Stimulated activated CD4-positive, alpha-beta T cell treated with anti-CD3 and anti-CD28 coated beads, TNF-alpha, amount 100 ng/mL, for 48 hours (primary cell): ENCODE results near the gene CARS1.
"Not testable (repeated sequence)": the region's sequence is repeated elsewhere in the genome, so short reads cannot be mapped to it uniquely, and the experiment has no call there.

ENCODE experiments used
- DNase-seq, 3 donors: peaks; one replicate each; pipeline ENCODE4 v3.0.0-alpha.2; 2020; ENCODE audit warnings: low read depth in 3 of 3

CARS1 gene

DNA sequence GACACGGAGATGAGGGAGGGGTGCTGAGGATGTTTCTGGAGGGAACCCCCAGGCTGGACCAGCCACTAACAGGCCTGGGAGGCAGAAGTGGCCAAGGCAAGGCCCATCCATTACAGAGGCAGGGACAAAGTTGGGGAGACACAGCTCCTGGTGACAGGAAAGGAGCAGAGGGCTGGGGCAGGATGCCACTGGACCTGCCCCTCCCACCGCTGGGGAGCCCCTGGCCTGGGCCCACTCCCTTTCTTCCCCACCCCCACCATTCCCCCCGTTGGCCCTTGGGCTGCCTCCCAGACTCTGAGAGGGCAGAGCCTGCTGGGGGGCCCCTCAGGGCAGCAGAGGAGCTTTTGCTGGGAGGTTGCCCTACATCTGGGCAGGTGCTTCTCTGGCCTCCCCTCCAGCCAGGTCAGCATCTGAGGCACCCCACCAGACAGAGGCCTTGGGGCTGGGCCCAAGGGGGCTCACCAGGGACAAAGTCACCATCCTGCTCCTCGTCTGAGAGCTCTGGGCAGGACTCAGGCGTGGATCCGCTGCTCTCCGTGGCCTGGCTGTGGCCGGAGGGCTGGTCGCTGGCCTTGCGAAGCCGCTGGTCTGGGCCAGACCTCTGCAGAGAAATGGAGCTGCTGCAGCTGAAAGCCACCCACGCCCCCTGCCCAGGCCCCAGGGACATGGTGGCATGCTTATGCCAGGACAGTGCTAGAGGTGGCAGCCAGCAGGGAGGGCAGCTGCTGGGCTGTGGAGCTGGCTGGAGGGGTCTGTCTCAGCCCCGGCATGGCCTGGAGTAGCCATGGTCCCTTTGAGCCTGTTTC, 33.1 kb upstream of the CARS1 start:
- no peak for DNase-seq

DNA sequence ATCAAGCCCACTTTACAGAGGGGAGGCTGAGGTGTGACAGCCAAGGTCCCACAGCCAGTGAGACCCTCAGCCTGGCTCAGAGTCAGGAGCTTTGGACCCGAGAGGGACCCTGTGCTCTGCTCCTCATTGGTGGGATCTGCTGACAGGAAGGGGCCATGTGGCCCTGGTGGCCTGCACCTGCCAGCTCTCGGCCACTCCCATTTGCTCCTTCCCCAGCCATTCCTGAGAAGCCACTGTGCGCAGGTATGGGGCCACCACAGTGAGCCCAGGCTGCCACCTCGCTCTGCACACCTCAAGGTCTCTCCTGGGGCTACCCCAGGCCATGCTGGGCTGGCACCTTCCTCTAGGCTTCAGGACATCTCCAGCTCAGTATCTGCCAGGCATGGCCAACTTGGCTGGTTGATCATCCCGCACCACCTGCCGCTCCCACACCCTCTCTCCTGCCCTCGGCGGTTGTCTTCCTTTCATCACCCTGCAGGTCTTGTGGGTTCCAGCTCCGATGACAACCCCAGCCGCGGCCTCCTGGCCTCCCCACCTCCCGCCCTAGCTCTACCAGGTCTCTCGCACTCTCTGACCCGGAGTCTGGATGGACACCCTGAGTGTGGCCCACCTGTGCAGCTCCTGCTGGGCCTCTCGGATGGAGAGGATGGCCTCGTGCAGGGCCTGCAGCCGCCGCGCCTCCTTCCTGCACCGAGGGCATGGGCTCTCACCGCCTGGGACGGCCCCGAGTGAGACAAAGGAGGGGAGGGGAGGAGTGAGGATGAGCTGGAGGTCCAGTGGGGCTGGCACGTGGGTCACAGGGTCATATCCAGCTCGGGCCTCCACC, 32.2 kb upstream of the CARS1 start:
- no peak for DNase-seq

- no peak for DNase-seq
These were observed 31.6 kb upstream of the CARS1 start for GRCh38 chr11:3088806-3089205.

DNA sequence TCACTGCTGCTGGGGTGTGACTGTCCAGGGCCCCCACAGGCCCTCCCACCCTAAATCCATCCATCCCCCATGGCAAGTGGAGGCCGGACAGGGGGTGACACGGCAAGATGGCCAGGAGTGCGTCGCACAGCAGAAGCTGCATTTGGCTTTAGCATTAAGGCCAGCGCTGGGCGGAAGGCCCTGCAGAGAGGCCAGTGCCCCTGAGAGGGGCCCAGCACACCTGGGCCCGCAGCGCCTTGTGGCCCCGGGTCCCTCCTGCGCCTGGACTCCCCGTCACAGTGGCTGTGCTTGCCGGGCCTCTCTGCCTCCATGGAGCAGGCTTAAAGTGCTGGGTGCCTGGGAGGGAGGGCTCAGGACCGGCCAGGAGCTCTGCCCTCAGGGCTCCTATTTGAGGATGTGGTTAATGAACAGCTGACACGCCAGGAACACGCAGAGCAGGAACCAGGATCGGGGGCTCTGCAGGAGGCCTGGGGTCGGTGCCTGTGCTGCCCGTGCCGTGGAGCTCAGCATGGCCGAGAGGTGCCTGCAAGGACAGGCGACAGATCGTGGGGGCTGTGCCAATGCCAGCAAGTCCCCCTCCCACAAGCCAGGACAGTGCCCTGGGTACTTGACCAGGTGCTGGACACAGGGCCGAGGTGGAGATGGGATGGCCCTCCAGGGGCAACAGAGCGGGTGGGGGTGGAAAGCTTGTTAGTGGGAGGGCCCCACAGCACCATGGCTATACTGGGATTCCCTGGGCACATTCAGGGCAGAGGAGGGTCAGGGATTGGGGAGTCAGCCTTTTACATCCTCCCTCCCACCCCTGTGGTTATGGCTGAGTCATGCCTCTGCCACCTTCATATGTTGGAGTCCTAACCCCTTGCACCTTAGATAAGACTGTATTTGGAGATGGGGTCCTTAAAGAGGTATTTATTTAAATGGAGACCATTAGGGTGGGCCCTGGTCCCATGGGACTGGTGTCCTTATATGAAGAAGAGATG, 30.9 kb upstream of the CARS1 start:
- DNase-seq: no peak

- no peak for DNase-seq
These were observed 30.1 kb upstream of the CARS1 start for GRCh38 chr11:3087373-3087772.

DNA sequence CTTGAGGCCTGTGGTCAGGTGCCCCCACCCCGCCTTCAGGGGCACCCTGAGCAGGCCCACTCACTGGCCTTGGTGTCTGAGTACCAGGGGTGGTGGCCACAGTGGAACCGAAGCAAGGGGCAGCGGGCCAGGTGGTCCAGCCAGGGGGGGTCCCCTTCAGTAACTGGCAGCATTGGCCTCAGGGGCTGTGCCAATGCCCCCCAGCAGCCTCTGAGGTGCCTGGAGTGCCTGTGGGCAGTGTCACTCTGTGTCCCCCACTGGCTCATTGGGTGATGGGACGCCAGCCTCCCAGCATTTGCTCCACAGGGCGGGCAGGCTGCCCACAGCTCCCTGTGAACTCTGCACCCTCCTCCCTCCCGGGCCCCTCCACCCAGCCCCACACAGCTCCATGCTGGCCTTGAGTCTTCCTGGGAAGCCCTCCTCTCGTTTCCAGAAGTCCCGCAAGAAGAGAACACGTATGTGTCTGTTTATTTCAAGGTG, 29.5 kb upstream of the CARS1 start:
- DNase-seq: no peak

- no peak for DNase-seq
These were observed 28.9 kb upstream of the CARS1 start for GRCh38 chr11:3086114-3086513.

GRCh38 chr11:3085052-3085451, 27.8 kb upstream of the CARS1 start:
- no peak for DNase-seq

DNA sequence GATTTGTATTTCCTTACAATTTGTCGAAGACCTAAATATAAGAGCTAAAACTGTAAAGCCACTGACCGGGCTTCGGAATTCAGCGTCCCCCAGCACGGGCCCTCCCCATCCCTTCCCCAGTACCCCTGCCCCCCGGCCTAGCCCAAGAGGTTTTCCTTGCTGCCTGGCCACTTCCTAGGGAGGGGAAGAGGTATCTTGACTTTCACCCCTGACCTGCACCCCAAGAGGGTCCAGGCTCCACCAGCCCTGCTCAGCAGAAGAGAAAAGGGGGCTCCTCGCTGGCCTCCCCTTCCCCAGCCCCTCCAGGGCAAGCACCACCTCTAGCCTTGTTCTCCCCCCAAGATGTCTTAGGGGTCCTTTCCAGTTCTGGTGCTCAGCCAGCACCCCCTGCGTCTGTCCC, 26.1 kb upstream of the CARS1 start:
- no peak for DNase-seq

GRCh38 chr11:3081386-3081751, 24.1 kb upstream of the CARS1 start:
- no peak for DNase-seq

DNA sequence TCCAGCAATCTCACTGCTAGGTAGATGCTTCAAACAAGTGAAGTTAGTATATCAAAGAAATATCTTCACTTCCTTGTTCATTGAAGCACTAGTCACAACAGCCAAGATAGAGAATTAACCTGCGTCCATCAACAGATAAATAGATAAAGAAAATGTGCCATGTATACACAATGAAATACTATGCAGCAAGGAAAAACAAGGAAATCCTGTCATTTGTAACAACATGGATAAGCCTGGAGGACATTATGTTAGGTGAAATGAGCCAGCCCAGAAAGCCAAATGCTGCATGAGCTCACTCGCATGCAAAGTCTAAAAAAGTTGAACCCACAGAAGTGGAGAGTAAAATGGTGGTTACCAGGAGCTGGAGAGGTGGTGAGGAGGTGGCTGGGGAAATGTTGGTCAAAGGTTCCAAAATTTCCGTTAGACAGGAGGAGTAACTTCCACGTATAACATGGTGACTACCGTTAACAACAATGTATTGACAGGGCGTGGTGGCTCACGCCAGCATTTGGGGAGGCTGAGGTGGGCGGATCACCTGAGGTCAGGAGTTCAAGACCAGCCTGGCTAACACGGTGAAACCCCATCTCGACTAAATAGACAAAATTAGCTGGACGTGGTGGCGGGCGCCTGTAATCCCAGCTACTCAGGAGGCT, 23.6 kb upstream of the CARS1 start:
- DNase-seq: no peak

DNA sequence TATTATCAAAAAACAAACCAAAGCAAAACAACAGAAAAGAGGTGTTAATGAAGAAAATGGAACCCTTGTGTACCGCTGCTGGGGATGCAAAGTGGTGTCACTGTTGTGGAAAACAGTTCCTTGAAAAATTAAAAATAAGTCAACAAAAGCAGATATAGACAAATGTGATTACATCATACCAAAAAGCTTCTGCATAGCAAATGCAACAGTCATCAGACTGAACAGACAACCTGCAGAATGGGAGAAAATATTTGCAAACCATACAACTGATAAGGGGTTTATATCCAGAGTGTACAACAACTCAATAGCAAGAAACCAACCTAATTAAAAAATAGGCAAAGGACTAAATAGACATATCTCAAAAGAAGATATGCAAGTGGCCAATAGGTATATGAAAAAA, 22.9 kb upstream of the CARS1 start:
- no peak for DNase-seq

DNA sequence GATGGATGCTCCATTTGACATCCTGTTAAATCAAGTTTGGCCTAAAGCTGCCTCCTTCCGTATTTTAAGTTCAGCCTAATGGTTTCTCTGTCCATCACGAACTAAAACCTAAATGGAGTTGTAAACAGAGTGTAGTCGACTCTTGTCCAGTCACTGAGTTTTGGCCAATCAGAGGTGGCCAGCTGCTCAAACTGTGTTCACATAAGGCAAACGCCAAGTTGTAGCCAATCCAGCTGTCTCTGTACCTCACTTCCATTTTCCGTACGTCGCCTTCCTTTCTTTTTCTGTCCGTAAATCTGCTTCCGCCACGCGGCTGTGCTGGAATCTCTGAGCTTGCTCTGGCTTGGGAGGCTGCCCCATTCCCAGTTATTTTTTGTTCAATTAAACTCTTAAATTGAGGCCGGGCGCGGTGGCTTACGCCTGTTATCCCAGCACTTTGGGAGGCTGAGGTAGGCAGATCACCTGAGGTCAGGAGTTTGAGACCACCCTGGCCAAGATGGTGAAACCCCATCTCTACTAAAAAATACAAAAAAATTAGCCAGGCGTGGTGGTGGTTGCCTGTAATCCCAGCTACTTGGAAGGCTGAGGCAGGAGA, 20.7 kb upstream of the CARS1 start:
- no peak for DNase-seq

DNA sequence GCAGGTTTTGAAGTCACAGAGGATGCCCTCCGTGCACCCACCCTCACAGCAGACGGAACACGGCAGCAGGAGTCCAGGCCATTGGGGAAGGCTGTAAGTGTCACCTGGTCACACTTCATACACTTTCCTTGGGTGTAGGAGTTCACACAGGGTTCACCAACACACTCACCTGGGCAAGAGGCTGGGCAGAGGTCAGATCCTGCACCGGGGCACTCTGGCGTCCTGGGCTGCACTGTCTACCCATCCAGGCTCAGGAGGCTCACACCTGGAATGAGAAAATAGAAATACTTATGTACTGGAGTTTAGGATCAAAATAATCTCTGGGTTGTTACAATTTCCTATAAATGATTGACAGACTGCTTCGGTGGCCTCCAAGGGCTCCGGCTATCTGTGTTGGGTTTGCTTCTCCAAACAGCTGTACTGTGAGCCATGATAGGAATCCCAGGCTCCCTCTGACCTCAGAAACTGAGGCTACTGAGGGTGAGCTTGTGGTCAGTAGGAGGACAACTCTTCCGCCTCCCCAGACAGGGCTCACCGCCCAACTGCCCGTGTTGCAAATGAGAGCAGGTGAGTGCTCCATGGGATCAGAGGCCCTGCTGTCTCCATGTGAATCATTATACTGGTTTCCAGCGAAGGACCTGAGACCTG, 20.1 kb upstream of the CARS1 start:
- DNase-seq: no peak

DNA sequence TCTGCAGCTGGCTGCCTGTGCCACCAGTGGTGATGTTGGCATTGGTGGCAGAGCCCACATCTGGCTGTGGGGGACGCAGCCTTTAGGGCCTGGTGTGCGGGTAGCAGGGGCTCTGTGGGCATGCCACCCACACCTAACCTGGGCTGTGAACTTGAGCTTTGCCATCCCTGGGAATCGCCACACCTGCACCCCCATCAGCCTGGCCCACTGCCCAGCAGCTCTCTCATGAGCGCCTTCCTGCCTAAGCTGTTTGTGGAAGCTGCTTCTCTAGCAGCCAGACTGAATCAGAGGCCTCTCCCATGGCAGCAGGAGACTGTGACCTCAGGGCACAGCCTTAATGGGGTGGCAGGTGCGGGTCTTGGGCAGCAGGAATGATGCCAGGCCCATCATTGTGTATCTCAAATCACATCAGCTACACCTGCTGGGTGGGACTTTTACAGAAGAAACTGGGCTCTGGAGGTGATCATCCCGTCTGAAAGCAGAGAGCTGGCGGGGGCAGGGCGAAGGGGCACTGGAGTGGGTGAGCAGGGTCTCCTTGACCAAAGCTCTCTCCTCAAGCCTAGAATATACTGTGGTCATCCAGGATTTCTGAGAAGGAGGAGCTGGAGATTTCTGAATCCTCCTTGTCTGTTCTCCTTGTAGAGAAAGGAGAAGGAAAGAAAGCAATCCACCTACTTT, 17.8 kb upstream of the CARS1 start:
- DNase-seq: no peak

- no peak for DNase-seq
These were observed 15.8 kb upstream of the CARS1 start for GRCh38 chr11:3073029-3073435.

- no peak for DNase-seq
These were observed 12.2 kb upstream of the CARS1 start for GRCh38 chr11:3069425-3069824.

DNA sequence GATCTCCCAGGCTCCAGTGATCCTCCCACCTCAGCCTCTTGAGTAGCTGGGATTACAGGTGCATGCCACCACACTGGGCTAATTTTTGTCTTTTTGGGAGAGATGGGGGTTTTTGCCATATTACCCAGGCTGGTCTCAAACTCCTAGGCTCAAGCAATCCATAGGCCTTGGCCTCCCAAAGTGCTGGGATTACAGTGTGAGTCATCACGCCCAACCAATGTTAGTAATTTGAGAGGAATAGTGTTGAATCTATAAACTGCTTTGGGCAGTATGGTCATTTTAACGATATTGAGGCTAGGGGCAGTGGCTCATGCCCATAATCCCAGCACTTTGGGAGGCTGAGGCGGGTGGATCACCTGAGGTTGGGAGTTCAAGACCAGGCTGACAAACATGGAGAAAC, 9.1 kb upstream of the CARS1 start:
- not testable (repeated sequence) for DNase-seq

- DNase-seq: not testable (repeated sequence)
These were observed 7.5 kb upstream of the CARS1 start for GRCh38 chr11:3064709-3065108.

GRCh38 chr11:3063876-3064275, 6.7 kb upstream of the CARS1 start:
- DNase-seq: not testable (repeated sequence)
